CD4-positive, alpha-beta T cell (primary cell): Measurements from ENCODE around the gene STK32C. TPM values are rescaled to one million over a fixed set of nuclear protein-coding genes. Genes with fewer than 3 reads are reported as not detected.

Source experiments
- ATAC-seq: fragments of 200-7000 bp; cut with Tn5 transposase; one replicate; pipeline ENCODE4 v1.10.0; 2022; ENCODE audit warnings: mild to moderate bottlenecking; ENCODE audit not compliant: poor library complexity
- CTCF ChIA-PET: fragments of 350-600 bp; sonication (Branson Sonifier 250); formaldehyde crosslinking; loops from one replicate; lab custom pipeline; 2021; ENCODE audit warnings: antibody characterized with exemption, inconsistent platforms; lab: Charles Lee
- POLR2A ChIA-PET: fragments of 350-600 bp; sonication (Branson Sonifier 250); formaldehyde crosslinking; loops from one replicate; lab custom pipeline; 2021; ENCODE audit warnings: antibody characterized with exemption, inconsistent platforms; lab: Charles Lee
- DNase-seq, 14 experiments: peaks; one replicate each; pipeline ENCODE4 v3.0.0-alpha.2; 2013 to 2020; ENCODE audit warnings: mixed read lengths in 2 of 14
- H3K27ac ChIP-seq, 2 donors: one replicate each; pipeline versions ENCODE4 v1.5.1 to v1.7.0; 2013; ENCODE audit warnings: low read length in 2 of 2, low read depth in 1 of 2, mild to moderate bottlenecking in 1 of 2
- H3K27me3 ChIP-seq, 2 experiments: 1 replicate in 1 of 2; 2 replicates in 1 of 2; pipeline versions ENCODE4 v1.6.1 to v1.7.0; 2013; ENCODE audit warnings: low read length in 2 of 2, control low read depth in 1 of 2, mild to moderate bottlenecking in 1 of 2, moderate library complexity in 1 of 2; ENCODE audit not compliant: insufficient read depth in 2 of 2, control insufficient read depth in 1 of 2
- H3K36me3 ChIP-seq: one replicate; pipeline ENCODE4 v1.6.1; 2013; ENCODE audit warnings: low read length, control low read depth; ENCODE audit not compliant: insufficient read depth
- H3K4me1 ChIP-seq: one replicate; pipeline ENCODE4 v1.6.1; 2013; ENCODE audit warnings: low read length, control low read depth; ENCODE audit not compliant: insufficient read depth
- H3K4me3 ChIP-seq: one replicate; pipeline ENCODE4 v1.5.1; 2013; ENCODE audit warnings: mild to moderate bottlenecking, low read length, moderate library complexity
- H3K9me3 ChIP-seq, 2 experiments: 1 replicate in 1 of 2; 2 replicates in 1 of 2; pipeline versions ENCODE4 v1.6.1 to v1.7.0; 2013; ENCODE audit warnings: low read length in 2 of 2, mild to moderate bottlenecking in 2 of 2, control low read depth in 1 of 2, moderate library complexity in 1 of 2; ENCODE audit not compliant: control insufficient read depth in 1 of 2, insufficient read depth in 1 of 2
- H3K27ac Mint-ChIP-seq: one replicate; pipeline ENCODE4 v1.8.0; 2020; ENCODE audit warnings: mixed read lengths
- H3K27me3 Mint-ChIP-seq: one replicate; pipeline ENCODE4 v1.8.0; 2021; ENCODE audit warnings: mixed read lengths
- H3K36me3 Mint-ChIP-seq: one replicate; pipeline ENCODE4 v1.8.0; 2021; ENCODE audit warnings: low read depth, mixed read lengths
- H3K4me1 Mint-ChIP-seq: one replicate; pipeline ENCODE4 v1.8.0; 2021; ENCODE audit warnings: low read depth, mixed read lengths
- H3K4me3 Mint-ChIP-seq: one replicate; pipeline ENCODE4 v1.8.0; 2020; ENCODE audit warnings: mild to moderate bottlenecking, mixed read lengths
- H3K9me3 Mint-ChIP-seq: one replicate; pipeline ENCODE4 v1.8.0; 2020; ENCODE audit warnings: mixed read lengths
- intact Hi-C, 2 experiments: fragments of 100-400 bp; cut with DNase I in 1 of 2; cut with micrococcal nuclease in 1 of 2; formaldehyde crosslinking; loops; one replicate each; pipeline versions ENCODE4 v1.15.1 to v1.9.0; 2023 to 2025; cut with DNase I, micrococcal nuclease
- total RNA-seq, 174 experiments: library from RNA in 2 of 174; stranded (reverse) in 2 of 174; gene quantifications; one replicate each; pipeline ENCODE4 v1.2.3 and lab custom pipeline; 2021 to 2026
- TF ChIP-seq, protein P1 (sequence below): fragments of 200-600 bp; IDR thresholded peaks from one replicate; pipeline ENCODE4 v1.8.0; 2022; ENCODE audit warnings: antibody characterized with exemption, mild to moderate bottlenecking

The STK32C gene
- total RNA-seq, 2 experiments from 2014 or later, result 4.9 to 5.2 TPM

DNA sequence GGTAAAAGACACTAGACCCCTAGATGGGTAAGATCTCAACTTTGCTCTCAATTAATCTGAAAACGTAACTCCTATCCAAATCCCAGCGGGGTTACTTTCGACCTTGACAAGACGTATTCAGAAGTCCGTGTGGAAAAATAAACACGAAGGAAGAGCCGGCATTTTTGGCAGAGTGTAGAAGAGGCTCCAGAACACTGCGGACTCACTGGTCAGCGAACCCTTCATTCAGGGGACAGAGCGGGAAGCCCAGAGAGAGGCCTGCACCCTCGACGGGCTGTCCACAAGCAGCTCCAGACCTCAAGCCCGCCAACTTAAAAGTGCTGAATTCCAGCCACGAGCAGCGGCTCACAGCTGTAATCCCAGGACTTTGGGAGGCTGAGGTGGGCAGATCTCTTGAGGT, 66.3 kb downstream of the STK32C start:
- Mint-ChIP-seq H3K4me1 (no peaks in the 10 kb centered on the region), H3K9me3 (no peaks in the 10 kb centered on the region), H3K27me3 (no peaks in the 10 kb centered on the region), H3K27ac (no peak overlapping the region), H3K36me3 (no peaks in the 10 kb centered on the region), H3K4me3 (no peak overlapping the region)
- Histone ChIP-seq H3K4me1 (no peaks in the 10 kb centered on the region), H3K27ac (no peak overlapping the region), H3K9me3 (no peaks in the 10 kb centered on the region), H3K36me3 (no peaks in the 10 kb centered on the region), H3K4me3 (no peak overlapping the region), H3K27me3 (no peaks in the 10 kb centered on the region)
- CTCF ChIA-PET, result no interaction called here
- intact Hi-C loops, result no loop called here
- POLR2A ChIA-PET, result no interaction called here
- TF ChIP-seq, protein P1, sequence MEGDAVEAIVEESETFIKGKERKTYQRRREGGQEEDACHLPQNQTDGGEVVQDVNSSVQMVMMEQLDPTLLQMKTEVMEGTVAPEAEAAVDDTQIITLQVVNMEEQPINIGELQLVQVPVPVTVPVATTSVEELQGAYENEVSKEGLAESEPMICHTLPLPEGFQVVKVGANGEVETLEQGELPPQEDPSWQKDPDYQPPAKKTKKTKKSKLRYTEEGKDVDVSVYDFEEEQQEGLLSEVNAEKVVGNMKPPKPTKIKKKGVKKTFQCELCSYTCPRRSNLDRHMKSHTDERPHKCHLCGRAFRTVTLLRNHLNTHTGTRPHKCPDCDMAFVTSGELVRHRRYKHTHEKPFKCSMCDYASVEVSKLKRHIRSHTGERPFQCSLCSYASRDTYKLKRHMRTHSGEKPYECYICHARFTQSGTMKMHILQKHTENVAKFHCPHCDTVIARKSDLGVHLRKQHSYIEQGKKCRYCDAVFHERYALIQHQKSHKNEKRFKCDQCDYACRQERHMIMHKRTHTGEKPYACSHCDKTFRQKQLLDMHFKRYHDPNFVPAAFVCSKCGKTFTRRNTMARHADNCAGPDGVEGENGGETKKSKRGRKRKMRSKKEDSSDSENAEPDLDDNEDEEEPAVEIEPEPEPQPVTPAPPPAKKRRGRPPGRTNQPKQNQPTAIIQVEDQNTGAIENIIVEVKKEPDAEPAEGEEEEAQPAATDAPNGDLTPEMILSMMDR, result no peak
- no peak for DNase-seq
- ATAC-seq, result no peak

DNA sequence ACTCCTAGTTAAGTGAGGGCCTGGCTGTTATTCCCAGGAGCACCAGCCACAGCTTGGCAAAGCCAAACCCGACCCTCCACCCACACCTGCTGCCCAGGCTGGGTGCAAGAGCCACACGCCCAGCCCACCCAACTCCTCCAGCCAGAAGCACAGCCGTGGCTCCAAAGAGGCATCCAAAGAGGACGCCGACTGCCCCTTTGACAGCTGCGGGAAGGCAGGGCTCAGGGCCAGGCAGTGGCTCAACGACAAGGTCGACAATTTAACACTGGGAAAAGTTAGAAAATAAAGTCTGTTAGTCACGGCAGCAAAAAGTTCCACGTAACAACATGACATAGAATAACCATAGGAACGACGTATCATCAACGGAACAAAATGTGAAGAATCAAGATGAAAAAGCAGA, 66.7 kb downstream of the STK32C start:
- H3K4me1 Mint-ChIP-seq, result no peaks in the 10 kb centered on the region
- no peak overlapping the region for H3K4me3 ChIP-seq
- H3K27me3 Mint-ChIP-seq, result no peaks in the 10 kb centered on the region
- no peaks in the 10 kb centered on the region for H3K9me3 ChIP-seq
- no peaks in the 10 kb centered on the region for H3K36me3 ChIP-seq
- intact Hi-C loops, result no loop called here
- DNase-seq (no peak), ATAC-seq (no peak)
- no peaks in the 10 kb centered on the region for H3K4me1 ChIP-seq
- H3K4me3 Mint-ChIP-seq, result no peak overlapping the region
- H3K9me3 Mint-ChIP-seq, result no peaks in the 10 kb centered on the region
- TF ChIP-seq, protein P1, result no peak
- H3K27ac ChIP-seq, result no peak overlapping the region
- ChIA-PET CTCF (no interaction called here), POLR2A (no interaction called here)
- no peaks in the 10 kb centered on the region for H3K36me3 Mint-ChIP-seq
- H3K27me3 ChIP-seq, result no peaks in the 10 kb centered on the region
- H3K27ac Mint-ChIP-seq, result no peak overlapping the region

DNA sequence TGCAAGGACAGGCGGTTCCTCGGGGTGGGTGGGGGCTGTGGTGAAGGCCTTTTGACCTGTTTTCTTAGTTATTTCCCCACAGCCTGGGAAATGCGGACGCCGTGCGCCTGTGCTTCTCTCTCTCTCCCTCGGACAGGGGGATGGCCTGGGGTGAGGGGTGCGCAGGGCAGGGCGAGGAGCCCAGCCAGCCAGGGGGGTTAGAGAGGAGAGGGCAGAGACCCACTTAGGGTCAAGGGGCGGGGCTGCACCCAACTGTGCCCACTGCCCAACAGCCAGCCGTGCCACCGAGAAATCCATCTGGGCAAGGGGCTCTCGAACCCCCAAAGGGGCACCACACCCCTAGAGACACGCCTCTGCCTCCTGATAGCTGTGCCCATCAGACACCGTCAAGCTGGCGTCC, 67.2 kb downstream of the STK32C start:
- H3K9me3 ChIP-seq, result no peaks in the 10 kb centered on the region
- H3K4me3 Mint-ChIP-seq, result no peak overlapping the region
- intact Hi-C loops, result no loop called here
- CTCF ChIA-PET, result no interaction called here
- H3K9me3 Mint-ChIP-seq, result no peaks in the 10 kb centered on the region
- H3K36me3 Mint-ChIP-seq, result no peaks in the 10 kb centered on the region
- H3K27me3 ChIP-seq, result no peaks in the 10 kb centered on the region
- POLR2A ChIA-PET, result no interaction called here
- H3K4me1 Mint-ChIP-seq, result no peaks in the 10 kb centered on the region
- no peak overlapping the region for H3K27ac Mint-ChIP-seq
- H3K4me3 ChIP-seq, result no peak overlapping the region
- DNase-seq (no peak), ATAC-seq (no peak)
- H3K27me3 Mint-ChIP-seq, result no peaks in the 10 kb centered on the region
- H3K27ac ChIP-seq, result no peak overlapping the region
- no peaks in the 10 kb centered on the region for H3K4me1 ChIP-seq
- TF ChIP-seq, protein P1, result no peak
- no peaks in the 10 kb centered on the region for H3K36me3 ChIP-seq
